RKO (cell line): Measurements from ENCODE around the gene SLC7A4.
"Not testable (repeated sequence)": the region's sequence is repeated elsewhere in the genome, so short reads cannot be mapped to it uniquely, and the experiment has no call there.

Experiments
- DNase-seq: peaks from one replicate; pipeline ENCODE4 v3.0.0-alpha.2; 2016; ENCODE audit warnings: low spot score

The SLC7A4 gene

DNA sequence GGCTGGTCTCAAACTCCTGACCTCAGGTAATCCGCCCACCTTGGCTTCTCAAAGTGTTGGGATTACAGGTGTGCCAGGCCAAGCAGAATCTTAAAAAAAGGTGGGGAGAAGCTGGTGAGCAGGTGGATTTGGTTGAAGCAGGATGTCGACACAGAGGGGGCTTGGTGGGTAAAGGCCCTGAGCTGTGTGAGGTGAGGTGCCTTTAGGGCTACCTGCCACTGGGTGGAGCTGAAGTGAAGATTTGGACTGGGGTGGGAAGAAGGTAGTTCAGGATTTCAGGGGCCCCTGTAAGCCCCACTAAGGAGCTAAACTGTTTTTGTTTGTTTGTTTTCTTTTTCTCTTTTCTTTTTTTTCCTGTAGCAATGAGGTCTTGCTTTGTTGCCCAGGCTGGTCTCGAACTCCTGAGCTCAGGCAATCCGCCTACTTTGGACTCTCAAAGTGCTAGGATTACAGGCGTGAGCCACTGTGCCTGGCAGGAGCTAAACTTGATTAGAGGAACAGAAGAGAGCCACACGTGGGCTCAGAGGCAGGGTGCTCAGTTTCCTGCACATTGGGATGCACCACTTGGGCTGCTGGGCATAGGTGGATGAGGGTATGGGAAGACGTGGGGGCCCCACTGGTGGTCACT, 11.4 kb downstream of the SLC7A4 start:
- no peak for DNase-seq

DNA sequence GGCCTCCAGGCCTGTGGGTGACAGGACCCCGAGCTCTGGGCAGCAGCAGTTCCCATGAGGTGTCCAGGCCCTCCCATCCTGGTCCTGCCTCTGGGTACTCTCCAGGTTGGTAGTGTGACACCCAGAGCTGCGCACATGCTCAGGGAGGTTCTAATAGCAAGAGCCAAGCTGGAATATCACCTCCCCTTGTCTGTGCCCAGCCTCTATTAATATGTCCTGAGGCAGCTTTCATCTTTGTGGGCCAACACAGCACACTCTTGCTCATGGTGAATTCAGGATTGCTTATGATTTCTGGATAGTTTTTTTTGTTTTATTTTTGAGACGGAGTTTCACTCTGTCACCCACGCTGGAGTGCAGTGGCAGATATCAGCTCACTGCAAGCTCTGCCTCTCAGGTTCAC, 14.0 kb downstream of the SLC7A4 start:
- DNase-seq: no peak

DNA sequence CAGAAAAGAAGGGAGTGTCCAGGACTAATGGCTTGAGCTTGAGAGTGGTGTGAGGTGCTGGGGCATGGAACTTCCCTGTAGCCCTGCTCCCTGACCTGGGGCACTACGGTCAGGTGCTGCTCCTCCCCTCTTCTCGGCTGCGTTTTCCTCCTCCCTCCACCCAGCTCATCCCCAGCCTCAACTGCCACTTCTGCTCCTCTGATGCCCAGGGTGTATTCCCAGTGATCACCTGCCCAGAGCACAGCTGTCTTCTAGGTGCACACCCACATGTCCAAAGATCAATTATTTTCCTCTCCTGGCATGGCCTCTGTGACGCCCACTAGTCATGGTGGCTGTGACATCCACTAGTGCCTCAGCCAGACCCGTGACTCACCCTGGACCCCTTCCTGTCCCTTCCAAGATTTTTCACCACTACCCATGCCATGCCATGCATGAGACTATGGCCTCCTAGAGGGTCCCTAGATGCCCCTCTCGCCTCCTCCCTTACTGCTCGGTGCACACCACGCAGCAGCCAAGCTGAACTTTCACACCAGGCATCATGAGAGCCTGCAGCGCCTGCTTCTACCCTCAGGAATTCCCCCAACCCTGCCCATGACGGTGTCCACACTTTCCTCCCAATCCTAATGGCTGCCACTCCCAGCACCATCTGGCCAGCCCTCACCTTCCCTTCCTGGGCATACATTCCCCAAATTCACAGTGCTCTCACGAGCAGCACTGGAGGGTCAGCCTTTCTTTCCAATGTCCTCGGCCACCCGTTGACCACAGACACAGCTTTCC, 15.5 kb downstream of the SLC7A4 start:
- no peak for DNase-seq

DNA sequence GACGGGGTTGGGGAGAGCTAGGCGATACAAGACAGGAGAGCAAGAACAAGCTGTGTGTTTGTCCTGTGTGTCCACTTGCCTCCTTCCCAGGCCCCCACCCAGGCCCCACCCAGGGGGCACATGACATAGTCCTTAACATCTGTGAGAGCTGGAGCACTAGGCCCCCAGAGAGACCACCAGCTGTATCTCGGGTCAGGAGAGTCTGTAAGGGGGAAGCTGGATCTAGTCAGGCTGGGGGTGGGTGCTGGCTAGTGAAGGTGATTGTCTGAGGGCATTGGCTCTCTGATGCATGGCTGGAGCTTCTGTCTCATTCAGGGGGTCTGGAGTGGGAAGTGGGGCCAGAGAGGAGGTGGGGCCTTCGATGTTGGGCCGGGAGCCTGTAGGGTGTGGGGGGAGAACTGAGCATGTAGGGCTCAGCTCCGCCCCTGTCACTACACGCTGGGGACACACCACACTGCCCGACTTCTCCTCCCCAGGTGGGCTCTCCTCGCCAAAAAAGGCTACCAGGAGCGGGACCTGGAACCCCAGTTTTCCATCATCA, 16.8 kb downstream of the SLC7A4 start:
- DNase-seq: no peak

DNA sequence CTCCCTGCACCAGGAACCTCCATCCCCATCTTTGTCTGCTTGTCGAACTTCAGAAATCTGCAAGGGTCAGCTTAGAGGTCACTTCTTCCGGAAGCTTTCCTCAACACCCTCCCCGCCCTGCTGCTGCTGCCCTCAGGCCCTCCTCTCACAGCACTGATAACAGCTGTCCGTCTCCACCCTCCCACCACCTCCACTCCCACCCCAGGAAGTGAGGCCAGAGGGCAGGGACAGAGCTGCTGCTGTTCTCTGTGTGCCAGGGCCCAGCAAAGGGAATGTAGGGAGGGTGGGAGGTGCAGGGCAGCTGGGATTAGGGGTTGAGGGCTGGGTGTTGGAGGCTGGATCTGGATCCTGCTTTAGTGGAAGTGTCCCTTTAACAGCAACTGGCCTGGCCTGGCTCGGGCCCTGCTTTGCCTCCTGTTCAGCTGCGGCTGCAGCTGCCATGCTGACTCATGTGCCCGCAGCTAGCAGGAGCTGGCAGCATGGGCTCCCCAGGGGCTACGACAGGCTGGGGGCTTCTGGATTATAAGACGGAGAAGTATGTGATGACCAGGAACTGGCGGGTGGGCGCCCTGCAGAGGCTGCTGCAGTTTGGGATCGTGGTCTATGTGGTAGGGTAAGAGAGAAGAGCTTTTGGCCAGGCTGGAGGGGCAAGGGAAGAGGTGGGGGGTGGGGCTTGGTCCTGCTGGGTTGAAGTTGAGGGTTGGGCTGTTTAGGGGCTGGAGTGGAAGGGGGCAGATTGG, 17.5 kb downstream of the SLC7A4 start, which contains the start of gene P2RX6:
TSS of gene P2RX6 (plus strand) at position 440 of the 740 bp plus-strand sequence. CDS start at position 450, 10 bp downstream.
- no peak for DNase-seq

DNA sequence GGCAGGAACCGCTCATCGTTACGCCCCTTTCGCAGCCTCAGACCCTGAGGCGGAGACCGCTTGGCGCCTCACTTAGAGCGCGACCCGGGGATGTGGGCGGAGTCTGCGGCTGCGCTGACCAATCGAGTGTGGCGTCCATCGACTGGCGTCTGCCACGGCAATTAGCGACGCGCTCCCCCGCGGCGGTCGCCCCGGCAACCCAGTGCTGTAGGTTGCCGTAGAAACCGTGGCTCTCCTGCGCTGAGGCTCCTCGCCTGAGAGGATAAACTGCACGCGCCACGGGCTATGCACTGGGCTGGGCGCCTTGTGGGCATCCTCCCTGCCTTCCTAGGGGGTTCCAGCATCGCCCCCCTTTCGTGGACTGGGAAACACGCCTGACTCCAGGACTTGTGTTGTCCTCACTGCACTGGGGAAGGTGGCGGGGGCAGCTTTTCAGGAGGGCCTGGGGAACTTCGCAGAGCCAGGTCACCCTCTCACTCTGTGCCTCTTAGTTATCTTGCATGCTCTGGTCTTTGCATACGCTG, 18.1 kb downstream of the SLC7A4 start:
- no peak for DNase-seq

DNA sequence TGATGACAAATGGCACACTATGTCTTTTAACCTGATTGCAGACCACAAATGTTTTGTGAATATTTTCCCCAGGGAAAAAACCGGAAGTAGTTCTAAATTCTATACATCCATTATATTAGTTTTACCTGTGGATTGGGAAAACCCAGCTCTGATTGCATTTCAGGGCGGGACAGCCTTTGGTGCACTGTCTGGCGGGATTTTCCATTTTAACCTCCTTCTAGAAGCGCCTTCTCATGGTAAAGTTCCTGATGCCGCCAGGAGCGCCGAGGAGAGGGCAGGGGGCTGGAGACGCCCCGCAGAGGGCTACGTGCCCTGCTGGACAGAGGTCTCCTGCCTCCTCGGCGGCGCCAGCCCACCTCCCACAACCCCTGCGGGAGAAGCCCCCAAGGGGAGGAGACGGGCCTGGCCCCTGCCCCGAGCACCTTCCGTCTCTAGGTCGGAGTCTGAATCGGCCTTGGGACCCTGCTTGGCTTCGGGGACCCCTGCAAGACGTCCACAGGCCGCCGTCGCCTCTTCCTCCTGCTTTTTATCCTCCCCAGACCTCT, 18.6 kb downstream of the SLC7A4 start:
- no peak for DNase-seq

DNA sequence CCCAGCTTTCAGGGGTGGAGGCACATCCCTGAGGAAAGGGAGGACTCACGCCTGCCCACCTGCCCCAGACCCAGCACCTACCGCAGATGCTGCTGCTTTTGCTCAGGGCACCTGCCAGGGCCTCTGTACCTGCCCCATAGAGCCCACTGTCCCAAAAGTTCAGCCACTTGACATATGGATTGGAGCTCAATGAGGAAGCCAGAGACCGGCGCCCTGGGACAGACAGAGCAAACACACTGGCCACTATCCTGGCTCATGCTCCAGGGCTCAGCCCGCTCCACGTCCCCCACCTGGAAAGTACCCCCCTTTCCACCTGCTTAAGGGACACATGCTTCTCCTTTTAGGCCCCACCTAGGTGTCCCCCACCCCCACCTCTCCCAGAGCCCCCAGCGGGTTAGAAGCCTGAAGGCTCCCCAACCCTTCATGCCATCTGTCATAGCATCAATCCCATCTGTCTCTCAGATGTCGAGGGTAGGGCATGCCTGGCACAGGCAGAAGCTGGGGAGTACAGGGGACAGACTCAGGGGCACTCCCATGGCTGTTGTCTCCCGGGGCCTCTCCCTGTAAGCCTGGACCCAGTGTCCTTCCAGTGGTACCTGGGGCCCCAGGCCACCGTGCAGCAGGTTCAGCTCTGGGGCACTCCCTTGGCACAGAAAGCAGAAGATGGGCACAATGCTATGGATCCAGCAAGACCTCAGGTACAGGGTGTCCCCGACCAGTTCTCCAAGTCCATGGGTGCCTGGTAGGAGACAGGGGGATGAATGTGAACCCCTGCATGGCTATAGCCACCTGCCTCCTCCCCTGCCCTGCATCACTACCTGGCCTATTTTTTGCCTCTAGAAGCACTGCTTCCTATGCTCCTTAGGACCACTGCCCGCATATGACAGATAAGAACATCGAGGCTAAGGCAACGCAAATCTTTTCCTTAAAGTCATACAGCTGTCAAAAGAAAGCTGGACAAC, 19.6 kb downstream of the SLC7A4 start:
- DNase-seq: no peak

DNA sequence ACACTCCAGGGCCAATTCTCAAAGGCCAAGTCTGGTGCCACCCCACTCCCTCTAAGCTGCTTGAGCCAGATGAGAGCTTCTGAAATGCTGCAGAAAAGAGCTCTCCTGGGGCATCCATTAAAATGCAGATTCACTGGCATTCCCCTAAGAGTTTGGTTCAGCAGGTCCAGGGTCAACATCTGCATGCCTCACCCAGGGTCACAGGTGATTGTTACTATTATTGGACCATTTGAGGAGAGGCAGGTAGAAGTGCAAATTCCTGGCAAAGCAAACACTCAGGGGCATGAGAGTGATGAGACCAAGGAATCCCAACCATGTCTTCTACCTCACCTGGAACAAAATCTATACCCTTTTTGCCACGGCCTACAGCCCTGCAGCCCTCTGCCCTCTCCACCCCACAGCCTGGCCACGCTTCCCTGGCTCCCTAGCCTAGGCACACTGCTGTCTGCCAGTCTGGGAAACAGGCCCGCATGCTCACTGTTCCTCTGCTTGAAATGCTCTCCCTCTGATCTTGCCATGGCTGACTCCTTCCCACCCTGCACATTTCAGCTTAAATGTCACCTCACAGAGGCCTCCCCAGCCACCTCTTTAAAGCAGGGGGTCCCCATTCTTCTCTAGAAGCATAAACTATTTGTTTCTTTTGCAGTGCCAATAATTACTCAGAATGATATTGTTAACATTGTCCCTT, 21.8 kb downstream of the SLC7A4 start:
- DNase-seq: no peak

DNA sequence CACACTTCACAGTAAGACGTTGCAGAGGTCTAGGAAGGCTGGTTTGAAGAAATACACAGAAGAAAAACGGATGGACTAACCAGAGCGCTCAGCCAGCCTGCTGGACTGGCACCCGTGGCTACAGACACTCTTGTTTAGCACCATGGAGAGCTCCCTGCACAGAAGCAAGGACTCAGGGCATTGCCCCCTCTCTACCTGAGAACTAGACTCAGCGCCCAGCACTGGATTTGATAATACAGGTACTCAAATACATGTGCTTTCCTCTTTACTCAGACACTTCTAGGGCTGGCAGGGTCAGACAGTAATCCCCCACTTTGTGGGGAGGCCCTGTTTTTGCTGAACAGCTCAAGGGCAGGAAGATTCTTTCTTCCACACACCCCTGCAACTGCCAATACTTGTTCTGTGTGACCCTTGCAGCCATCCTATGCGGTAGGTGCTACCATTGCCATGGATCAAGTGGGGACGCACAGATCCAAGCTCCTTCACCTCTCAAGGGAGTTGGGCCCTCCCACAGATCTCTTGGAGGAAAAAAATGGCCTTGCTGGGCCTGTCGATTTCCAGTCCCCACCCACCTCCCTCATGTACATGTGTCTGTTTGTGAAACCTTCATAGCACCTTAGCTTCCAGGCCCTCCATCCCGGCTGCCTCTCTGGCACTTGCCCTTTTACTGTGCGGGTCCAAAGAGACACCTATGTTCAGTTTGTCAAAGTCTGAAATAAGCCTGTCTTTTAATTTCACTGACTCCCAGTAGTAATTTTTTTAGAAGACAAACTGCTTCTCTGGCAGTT, 22.5 kb downstream of the SLC7A4 start:
- peak; percentile 68 for DNase-seq

DNA sequence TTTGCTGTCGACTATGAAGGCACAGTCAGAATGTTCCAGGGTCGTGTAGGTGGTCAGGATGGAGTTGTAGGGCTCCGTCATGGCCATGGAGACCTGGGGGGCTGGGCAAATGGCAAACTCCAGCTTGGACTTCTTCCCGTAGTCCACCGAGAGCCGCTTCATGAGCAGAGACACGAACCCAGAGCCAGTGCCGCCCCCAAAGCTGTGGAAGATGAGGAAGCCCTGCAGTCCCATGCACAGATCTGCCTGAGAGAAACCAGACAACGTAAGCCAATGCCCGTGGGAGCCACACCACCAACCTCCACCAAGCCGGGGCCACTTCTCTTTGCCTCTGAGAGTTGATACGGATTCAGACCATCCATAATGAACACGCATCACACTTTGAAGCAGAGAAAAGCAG, 23.2 kb downstream of the SLC7A4 start:
- not testable (repeated sequence) for DNase-seq

DNA sequence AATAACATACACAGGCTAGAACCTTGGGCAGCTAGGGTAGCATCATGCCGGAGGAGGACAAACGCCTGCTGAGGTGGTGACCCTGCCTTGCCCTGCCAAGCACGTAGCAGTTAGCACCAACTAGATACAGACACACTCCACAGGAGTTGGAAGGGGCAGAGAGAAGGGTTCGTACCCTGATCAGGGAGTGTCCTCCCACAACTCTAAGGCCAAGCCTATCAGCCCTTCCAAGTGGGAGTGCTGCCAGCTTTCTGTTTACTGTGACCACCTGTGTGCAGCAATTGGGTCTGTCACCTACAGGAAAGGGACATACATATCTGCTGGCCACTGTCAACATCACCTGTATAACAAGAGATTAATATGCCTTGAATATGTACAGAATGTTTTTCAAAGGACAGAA, 28.6 kb downstream of the SLC7A4 start:
- no peak for DNase-seq

DNA sequence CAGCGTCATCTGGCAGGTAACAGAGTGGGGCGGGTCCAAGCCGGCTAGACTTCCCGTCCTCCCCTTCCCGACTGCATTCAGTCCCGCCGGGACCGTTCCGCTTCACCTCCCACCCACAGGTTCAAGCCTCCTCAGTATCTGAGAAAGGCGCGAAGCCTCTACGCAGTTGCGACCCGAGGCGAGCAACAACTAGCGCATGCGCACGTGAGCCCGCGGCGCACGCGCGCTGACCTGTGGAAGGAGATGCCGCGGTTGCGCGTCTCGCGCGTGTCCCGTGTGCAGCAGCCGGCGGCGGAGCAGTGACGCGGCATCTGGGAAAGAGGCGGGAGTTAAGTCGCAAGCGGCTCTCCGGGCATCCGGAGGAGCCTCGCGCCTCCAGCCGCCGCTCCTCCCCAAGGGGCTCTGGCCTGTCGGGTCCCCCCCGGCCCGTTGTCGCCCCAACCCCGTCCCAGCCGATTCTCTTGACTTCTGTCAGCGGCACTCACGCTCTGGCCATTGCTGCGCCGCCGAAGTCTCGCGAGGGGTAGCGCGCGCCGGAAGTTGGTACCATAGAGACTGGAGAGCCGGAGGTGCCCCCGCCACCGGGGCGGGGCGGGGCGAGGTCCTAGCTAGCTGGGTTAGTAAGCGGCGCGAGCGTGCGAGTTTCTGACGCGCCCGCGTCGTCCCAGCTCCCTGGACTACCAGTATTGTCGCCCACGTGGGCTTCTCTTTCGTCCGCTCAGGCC, 30.6 kb downstream of the SLC7A4 start, which contains the start of gene THAP7:
TSS of gene THAP7 (minus strand) at position 518 of the 725 bp plus-strand sequence. CDS start at position 311, 207 bp downstream.
- DNase-seq: peak; percentile 94

DNA sequence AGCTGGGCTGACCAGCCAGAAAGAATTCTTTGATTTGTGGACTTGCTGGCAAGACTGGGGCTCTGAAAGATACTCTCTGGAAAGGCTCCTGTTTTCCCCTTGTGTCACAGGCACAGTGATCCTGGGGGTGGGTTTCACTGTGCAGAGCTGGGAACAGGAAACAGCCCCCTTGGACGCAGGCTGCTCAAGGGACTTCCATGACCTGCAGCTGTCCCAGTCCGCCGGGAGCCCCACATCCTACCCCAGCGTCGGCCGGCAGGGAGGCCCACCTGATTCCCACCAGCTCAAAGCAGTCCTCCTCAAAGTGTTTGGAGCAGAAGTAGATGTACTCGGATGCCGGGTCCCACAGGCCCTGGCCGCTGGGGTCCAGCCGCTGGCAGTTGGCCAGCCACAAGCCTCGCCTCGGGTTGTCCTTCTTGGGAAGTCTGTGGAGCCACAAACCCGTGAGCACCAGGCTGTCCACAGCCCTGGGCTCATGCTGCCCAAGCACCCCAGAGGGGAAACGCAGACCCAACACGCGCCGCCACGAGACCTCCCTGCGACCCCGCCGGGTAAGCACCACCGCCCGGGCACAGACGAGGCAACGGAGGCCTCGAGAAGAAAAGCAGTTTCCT, 31.3 kb downstream of the SLC7A4 start:
- peak; percentile 37 for DNase-seq

DNA sequence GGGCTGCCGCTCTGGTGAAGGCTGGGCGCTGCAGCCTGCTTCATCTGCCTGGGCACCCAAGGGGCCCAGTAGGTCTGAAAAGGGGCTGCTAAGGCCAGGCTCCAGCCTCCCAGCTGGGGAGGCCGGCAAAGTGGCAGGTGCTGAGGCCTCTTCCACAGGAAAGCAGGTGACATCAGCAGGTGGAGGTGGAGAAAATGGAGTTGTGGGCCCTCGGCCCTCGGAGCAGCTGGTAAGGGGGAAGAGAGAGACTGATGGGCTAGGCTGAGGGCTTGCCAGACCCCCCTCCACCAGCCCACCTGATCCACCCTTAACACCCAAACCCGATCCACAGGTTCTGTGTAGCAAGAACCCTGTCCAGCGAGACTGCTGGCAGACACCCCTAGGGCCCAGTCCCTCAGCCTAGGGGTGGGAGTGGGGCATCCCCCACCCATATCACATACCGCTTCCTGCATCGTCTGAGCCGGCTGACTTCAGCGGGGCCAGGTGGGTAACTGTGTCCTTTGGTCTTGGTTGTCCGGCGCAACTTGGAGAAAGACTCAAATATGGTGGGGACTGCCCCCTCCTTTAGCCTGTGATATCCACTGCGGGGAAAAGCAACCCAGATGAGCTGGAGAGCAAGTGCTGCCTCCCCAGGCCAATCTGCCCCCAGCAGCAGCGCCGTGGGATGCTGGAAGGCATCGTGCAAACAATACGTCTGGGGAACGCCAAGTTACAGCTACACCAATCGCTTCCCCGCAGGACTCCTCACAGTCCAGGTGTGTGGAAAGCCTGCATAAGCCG, 32.0 kb downstream of the SLC7A4 start:
- DNase-seq: peak; percentile 53

DNA sequence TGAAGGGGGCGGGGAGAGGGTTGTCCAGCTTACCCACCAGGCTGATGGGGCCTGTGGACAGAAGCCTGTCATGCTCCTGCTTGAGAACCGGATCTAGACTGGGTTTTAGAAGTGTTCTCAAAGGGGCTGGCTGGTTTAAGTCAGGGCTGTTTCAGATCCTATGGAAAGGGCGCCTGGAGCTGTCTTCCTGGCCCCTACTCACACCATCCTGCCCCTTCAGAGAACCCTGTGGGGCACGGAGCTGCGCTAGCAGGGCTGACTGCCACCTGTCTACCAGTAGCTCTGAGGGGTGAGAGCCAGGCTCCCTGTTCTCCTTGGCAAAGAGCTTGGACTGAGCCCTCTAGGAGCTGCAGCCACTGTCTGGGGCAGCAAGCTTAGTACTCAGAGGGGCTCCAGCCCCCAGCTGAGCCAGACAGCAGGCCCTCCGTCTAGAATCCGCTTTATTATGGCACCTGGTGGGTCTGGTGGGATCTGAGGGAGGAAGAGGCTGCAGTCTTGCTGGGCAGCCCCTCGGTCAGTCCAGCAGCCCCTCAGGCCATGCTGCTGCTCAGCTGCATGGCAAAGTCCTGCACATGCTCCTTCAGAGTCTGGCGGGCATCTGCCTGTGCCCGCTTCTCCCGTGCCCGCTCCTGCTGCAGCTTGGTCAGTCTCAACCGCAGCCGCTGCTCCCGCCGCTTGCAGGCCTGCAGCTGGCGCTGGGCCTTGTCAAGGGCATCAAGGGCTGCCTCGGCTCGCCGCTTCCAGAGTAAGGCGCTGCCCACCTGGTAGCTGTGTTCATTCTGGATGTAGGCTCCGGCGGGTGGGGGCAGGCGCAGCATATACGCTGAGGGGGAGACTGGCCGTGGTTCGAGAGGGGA, 32.8 kb downstream of the SLC7A4 start:
- DNase-seq: no peak
